ENCODE data around the gene IL17C. TPM values are rescaled to one million over a fixed set of nuclear protein-coding genes. Genes with fewer than 3 reads are reported as not detected.

IL17C gene
- total RNA-seq, 1 experiment from 2014 or later = 1.9 TPM

- TF ChIP-seq USF2 (CRISPR knock-in tag; IDR thresholded peaks at IDR 0.05) (no peak), FOXJ3 (CRISPR knock-in tag; IDR thresholded peaks at IDR 0.05; ENCODE audit: borderline replicate concordance) (no peak), ZNF219 (CRISPR knock-in tag; IDR thresholded peaks at IDR 0.05; ENCODE audit: borderline replicate concordance) (no peak), AFF4 (CRISPR knock-in tag; IDR thresholded peaks at IDR 0.05; ENCODE audit: borderline replicate concordance) (no peak)
Observed at GRCh38 chr16:88669980-88670379, 31.6 kb downstream of the IL17C start (continued).

- Mint-ChIP-seq H3K27ac (0 out of 2 replicates have a peak overlapping the region, but pooled peaks have one; percentile 16), H3K4me3 (no peak overlapping the region), H3K27me3 (ENCODE audit: low read depth) (no peaks in the 10 kb centered on the region), H3K4me1 (peaks cover 2% of the 10 kb centered on the region; the same call in 1 of the 2 replicates), H3K9me3 (peaks cover 7% of the 10 kb centered on the region), H3K36me3 (peaks cover 12% of the 10 kb centered on the region)
- TF ChIP-seq, protein P1, sequence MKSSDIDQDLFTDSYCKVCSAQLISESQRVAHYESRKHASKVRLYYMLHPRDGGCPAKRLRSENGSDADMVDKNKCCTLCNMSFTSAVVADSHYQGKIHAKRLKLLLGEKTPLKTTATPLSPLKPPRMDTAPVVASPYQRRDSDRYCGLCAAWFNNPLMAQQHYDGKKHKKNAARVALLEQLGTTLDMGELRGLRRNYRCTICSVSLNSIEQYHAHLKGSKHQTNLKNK (CRISPR knock-in tag; IDR thresholded peaks at IDR 0.05) = no peak
- TF ChIP-seq, protein P2, sequence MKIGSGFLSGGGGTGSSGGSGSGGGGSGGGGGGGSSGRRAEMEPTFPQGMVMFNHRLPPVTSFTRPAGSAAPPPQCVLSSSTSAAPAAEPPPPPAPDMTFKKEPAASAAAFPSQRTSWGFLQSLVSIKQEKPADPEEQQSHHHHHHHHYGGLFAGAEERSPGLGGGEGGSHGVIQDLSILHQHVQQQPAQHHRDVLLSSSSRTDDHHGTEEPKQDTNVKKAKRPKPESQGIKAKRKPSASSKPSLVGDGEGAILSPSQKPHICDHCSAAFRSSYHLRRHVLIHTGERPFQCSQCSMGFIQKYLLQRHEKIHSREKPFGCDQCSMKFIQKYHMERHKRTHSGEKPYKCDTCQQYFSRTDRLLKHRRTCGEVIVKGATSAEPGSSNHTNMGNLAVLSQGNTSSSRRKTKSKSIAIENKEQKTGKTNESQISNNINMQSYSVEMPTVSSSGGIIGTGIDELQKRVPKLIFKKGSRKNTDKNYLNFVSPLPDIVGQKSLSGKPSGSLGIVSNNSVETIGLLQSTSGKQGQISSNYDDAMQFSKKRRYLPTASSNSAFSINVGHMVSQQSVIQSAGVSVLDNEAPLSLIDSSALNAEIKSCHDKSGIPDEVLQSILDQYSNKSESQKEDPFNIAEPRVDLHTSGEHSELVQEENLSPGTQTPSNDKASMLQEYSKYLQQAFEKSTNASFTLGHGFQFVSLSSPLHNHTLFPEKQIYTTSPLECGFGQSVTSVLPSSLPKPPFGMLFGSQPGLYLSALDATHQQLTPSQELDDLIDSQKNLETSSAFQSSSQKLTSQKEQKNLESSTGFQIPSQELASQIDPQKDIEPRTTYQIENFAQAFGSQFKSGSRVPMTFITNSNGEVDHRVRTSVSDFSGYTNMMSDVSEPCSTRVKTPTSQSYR (CRISPR knock-in tag; IDR thresholded peaks at IDR 0.05) = no peak
- TF ChIP-seq, protein P3, sequence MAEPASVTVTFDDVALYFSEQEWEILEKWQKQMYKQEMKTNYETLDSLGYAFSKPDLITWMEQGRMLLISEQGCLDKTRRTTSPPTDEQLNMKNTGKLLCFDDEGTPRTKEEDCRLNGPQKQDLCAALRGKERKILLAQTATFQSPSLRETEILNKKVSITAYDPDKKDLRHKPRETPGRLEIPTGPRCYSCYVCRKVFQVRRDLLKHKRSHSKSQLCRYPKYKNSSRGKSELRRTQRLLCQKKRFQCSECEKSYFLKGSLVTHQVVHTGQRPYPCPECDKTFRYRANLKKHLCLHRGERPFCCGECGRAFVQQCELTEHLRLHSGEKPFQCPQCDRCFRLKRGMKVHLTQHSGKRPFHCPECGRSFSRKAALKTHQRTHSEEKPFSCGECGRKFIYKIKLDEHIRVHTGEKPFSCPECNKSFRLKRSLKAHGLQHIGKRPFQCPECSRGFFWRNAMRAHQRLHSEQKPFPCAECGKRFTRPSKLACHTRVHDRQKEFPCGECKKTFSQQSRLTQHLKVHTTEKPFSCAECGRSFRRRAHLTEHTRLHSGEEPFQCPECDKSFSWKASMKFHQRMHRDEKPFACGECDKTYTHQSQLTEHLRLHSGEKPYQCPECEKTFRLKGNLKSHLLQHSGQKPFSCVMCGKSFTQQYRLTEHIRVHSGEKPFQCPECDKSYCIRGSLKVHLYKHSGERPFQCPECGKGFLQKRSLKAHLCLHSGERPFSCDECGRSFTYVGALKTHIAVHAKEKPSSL (CRISPR knock-in tag; conservative IDR thresholded peaks at IDR 0.05) = no peak
- TF ChIP-seq ATF6 (CRISPR knock-in tag; IDR thresholded peaks at IDR 0.05) = no peak
- TF ChIP-seq TP53 (CRISPR knock-in tag; IDR thresholded peaks at IDR 0.05) = no peak
- TF ChIP-seq ZNF232 (CRISPR knock-in tag; IDR thresholded peaks at IDR 0.05) = no peak
- TF ChIP-seq JAZF1 (CRISPR knock-in tag; IDR thresholded peaks at IDR 0.05) = no peak
- no peak for TF ChIP-seq JUN (CRISPR knock-in tag; IDR thresholded peaks at IDR 0.05)
- TF ChIP-seq FOXJ3 (CRISPR knock-in tag; IDR thresholded peaks at IDR 0.05; ENCODE audit: borderline replicate concordance) = no peak
- TF ChIP-seq SMAD4 (CRISPR knock-in tag; IDR thresholded peaks at IDR 0.05) = no peak
- TF ChIP-seq, protein P4, sequence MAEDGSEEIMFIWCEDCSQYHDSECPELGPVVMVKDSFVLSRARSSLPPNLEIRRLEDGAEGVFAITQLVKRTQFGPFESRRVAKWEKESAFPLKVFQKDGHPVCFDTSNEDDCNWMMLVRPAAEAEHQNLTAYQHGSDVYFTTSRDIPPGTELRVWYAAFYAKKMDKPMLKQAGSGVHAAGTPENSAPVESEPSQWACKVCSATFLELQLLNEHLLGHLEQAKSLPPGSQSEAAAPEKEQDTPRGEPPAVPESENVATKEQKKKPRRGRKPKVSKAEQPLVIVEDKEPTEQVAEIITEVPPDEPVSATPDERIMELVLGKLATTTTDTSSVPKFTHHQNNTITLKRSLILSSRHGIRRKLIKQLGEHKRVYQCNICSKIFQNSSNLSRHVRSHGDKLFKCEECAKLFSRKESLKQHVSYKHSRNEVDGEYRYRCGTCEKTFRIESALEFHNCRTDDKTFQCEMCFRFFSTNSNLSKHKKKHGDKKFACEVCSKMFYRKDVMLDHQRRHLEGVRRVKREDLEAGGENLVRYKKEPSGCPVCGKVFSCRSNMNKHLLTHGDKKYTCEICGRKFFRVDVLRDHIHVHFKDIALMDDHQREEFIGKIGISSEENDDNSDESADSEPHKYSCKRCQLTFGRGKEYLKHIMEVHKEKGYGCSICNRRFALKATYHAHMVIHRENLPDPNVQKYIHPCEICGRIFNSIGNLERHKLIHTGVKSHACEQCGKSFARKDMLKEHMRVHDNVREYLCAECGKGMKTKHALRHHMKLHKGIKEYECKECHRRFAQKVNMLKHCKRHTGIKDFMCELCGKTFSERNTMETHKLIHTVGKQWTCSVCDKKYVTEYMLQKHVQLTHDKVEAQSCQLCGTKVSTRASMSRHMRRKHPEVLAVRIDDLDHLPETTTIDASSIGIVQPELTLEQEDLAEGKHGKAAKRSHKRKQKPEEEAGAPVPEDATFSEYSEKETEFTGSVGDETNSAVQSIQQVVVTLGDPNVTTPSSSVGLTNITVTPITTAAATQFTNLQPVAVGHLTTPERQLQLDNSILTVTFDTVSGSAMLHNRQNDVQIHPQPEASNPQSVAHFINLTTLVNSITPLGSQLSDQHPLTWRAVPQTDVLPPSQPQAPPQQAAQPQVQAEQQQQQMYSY (CRISPR knock-in tag; IDR thresholded peaks at IDR 0.05) = no peak
- no peak for TF ChIP-seq GRHL2 (CRISPR knock-in tag; IDR thresholded peaks at IDR 0.05; ENCODE audit: insufficient replicate concordance, severe bottlenecking)
- no peak for TF ChIP-seq TEAD1 (CRISPR knock-in tag; IDR thresholded peaks at IDR 0.05)
- no peak for TF ChIP-seq NR3C1 (CRISPR knock-in tag; conservative IDR thresholded peaks at IDR 0.05; ENCODE audit: low read depth)
- TF ChIP-seq ZNF396 (CRISPR knock-in tag; IDR thresholded peaks at IDR 0.05; ENCODE audit: borderline replicate concordance) = no peak
- POLR2A ChIA-PET = no interaction called here
- CTCF ChIA-PET = interaction anchor here (1.2 to 8.4 kb wide), 21 partner anchors 8 to 113 kb away, joined by 3 to 111 read pairs (median 9); partner anchors contain the start of genes CTU2, CYBA, IL17C and MVD
- ATAC-seq = no peak
- no peak for DNase-seq (ENCODE audit: low spot score)
Observed at GRCh38 chr16:88671806-88672205, 33.4 kb downstream of the IL17C start.
